Adipocyte (in vitro differentiated cells): Measurements from ENCODE around the gene UNC5B.

ENCODE experiments used
- DNase-seq: peaks from one replicate; pipeline ENCODE4 v3.0.0-alpha.2; 2015; ENCODE audit warnings: low read depth
- H3K27me3 ChIP-seq: replicated peaks from 2 replicates; pipeline ENCODE4 v1.7.0; 2013; ENCODE audit warnings: mild to moderate bottlenecking, low read length, moderate library complexity; ENCODE audit not compliant: control insufficient read depth, insufficient read depth
- H3K36me3 ChIP-seq: 2 replicates; pipeline ENCODE4 v1.7.0; 2013; ENCODE audit warnings: low read length, mild to moderate bottlenecking, moderate library complexity; ENCODE audit not compliant: control insufficient read depth, insufficient read depth, severe bottlenecking
- H3K4me1 ChIP-seq: 2 replicates; pipeline ENCODE4 v1.7.0; 2013; ENCODE audit warnings: mild to moderate bottlenecking, low read length, moderate library complexity; ENCODE audit not compliant: control insufficient read depth, insufficient read depth
- H3K4me3 ChIP-seq: 2 replicates; pipeline ENCODE4 v1.7.0; 2013; ENCODE audit warnings: mild to moderate bottlenecking, low read length, moderate library complexity
- H3K9ac ChIP-seq: 2 replicates; pipeline ENCODE4 v1.7.0; 2013; ENCODE audit warnings: mild to moderate bottlenecking, low read length, moderate library complexity
- H3K9me3 ChIP-seq: 2 replicates; pipeline ENCODE4 v1.7.0; 2013; ENCODE audit warnings: mild to moderate bottlenecking, low read length, moderate library complexity; ENCODE audit not compliant: control insufficient read depth

The UNC5B gene

GRCh38 chr10:71191019-71191418 is 21.4 kb upstream of the UNC5B start:
- Histone ChIP-seq H3K9ac (no peak overlapping the region), H3K9me3 (peaks cover 4% of the 10 kb centered on the region), H3K4me1 (no peaks in the 10 kb centered on the region), H3K36me3 (no peaks in the 10 kb centered on the region), H3K27me3 (peaks cover 49% of the 10 kb centered on the region), H3K4me3 (no peak overlapping the region)
- no peak for DNase-seq

- peaks cover 10% of the 10 kb centered on the region for H3K9me3 ChIP-seq
- H3K27me3 ChIP-seq = peaks cover 49% of the 10 kb centered on the region
- no peaks in the 10 kb centered on the region for H3K4me1 ChIP-seq
- DNase-seq = no peak
- no peak overlapping the region for H3K4me3 ChIP-seq
- H3K36me3 ChIP-seq = no peaks in the 10 kb centered on the region
- no peak overlapping the region for H3K9ac ChIP-seq
Measured at GRCh38 chr10:71191551-71192076, 20.8 kb upstream of the UNC5B start.

GRCh38 chr10:71193516-71193915 is 18.9 kb upstream of the UNC5B start:
- peaks cover 29% of the 10 kb centered on the region for H3K9me3 ChIP-seq
- DNase-seq = no peak
- no peak overlapping the region for H3K9ac ChIP-seq
- peaks cover 44% of the 10 kb centered on the region for H3K27me3 ChIP-seq
- H3K36me3 ChIP-seq = no peaks in the 10 kb centered on the region
- no peak overlapping the region for H3K4me3 ChIP-seq
- no peaks in the 10 kb centered on the region for H3K4me1 ChIP-seq

GRCh38 chr10:71197955-71198354 is 14.4 kb upstream of the UNC5B start:
- Histone ChIP-seq H3K9ac (no peak overlapping the region), H3K4me3 (peak overlapping the region; percentile 17), H3K9me3 (peaks cover 45% of the 10 kb centered on the region), H3K36me3 (no peaks in the 10 kb centered on the region), H3K27me3 (peaks cover 35% of the 10 kb centered on the region), H3K4me1 (no peaks in the 10 kb centered on the region)
- no peak for DNase-seq

- Histone ChIP-seq H3K4me3 (no peak overlapping the region), H3K9me3 (peaks cover 32% of the 10 kb centered on the region), H3K36me3 (no peaks in the 10 kb centered on the region), H3K9ac (no peak overlapping the region), H3K27me3 (peaks cover 52% of the 10 kb centered on the region), H3K4me1 (no peaks in the 10 kb centered on the region)
- no peak for DNase-seq
Measured at GRCh38 chr10:71201849-71202248, 10.5 kb upstream of the UNC5B start.

- Histone ChIP-seq H3K9me3 (peaks cover 28% of the 10 kb centered on the region), H3K27me3 (peaks cover 55% of the 10 kb centered on the region), H3K4me1 (no peaks in the 10 kb centered on the region), H3K9ac (no peak overlapping the region), H3K36me3 (no peaks in the 10 kb centered on the region), H3K4me3 (no peak overlapping the region)
- no peak for DNase-seq
Measured at GRCh38 chr10:71202314-71202713, 10.1 kb upstream of the UNC5B start.

GRCh38 chr10:71203124-71203523 is 9.2 kb upstream of the UNC5B start:
- peaks cover 20% of the 10 kb centered on the region for H3K9me3 ChIP-seq
- H3K27me3 ChIP-seq = peaks cover 55% of the 10 kb centered on the region
- DNase-seq = no peak
- no peak overlapping the region for H3K4me3 ChIP-seq
- H3K9ac ChIP-seq = no peak overlapping the region
- H3K36me3 ChIP-seq = no peaks in the 10 kb centered on the region
- no peaks in the 10 kb centered on the region for H3K4me1 ChIP-seq

- no peak for DNase-seq
- Histone ChIP-seq H3K4me1 (no peaks in the 10 kb centered on the region), H3K27me3 (peaks cover 55% of the 10 kb centered on the region), H3K36me3 (no peaks in the 10 kb centered on the region), H3K9me3 (peaks cover 14% of the 10 kb centered on the region), H3K4me3 (no peak overlapping the region), H3K9ac (no peak overlapping the region)
Measured at GRCh38 chr10:71203716-71204115, 8.7 kb upstream of the UNC5B start.

- Histone ChIP-seq H3K4me3 (no peak overlapping the region), H3K9ac (no peak overlapping the region), H3K27me3 (peaks cover 61% of the 10 kb centered on the region), H3K36me3 (no peaks in the 10 kb centered on the region), H3K9me3 (peaks cover 5% of the 10 kb centered on the region), H3K4me1 (no peaks in the 10 kb centered on the region)
- no peak for DNase-seq
Measured at GRCh38 chr10:71204746-71205145, 7.6 kb upstream of the UNC5B start.

- no peak for DNase-seq
- no peak overlapping the region for H3K4me3 ChIP-seq
- no peaks in the 10 kb centered on the region for H3K4me1 ChIP-seq
- peaks cover under 1% of the 10 kb centered on the region for H3K9me3 ChIP-seq
- H3K9ac ChIP-seq = no peak overlapping the region
- peaks cover 62% of the 10 kb centered on the region for H3K27me3 ChIP-seq
- H3K36me3 ChIP-seq = no peaks in the 10 kb centered on the region
Measured at GRCh38 chr10:71205468-71205867, 6.9 kb upstream of the UNC5B start.

GRCh38 chr10:71206911-71207310 is 5.5 kb upstream of the UNC5B start:
- peaks cover 71% of the 10 kb centered on the region for H3K27me3 ChIP-seq

GRCh38 chr10:71207578-71207977 is 4.8 kb upstream of the UNC5B start:
- DNase-seq = no peak
- Histone ChIP-seq H3K9me3 (no peaks in the 10 kb centered on the region), H3K27me3 (peaks cover 66% of the 10 kb centered on the region), H3K4me1 (peaks cover 4% of the 10 kb centered on the region), H3K4me3 (no peak overlapping the region), H3K36me3 (no peaks in the 10 kb centered on the region), H3K9ac (no peak overlapping the region)

More at GRCh38 chr10:71206911-71207310, 5.5 kb upstream of the UNC5B start:
- H3K9me3 ChIP-seq = no peaks in the 10 kb centered on the region
- DNase-seq = no peak
- no peak overlapping the region for H3K4me3 ChIP-seq
- no peak overlapping the region for H3K9ac ChIP-seq
- H3K36me3 ChIP-seq = no peaks in the 10 kb centered on the region
- H3K4me1 ChIP-seq = peaks cover 2% of the 10 kb centered on the region
